Bronchial smooth muscle cell (primary cell): ENCODE measurements around the gene GDI1. TPM values are rescaled to one million over a fixed set of nuclear protein-coding genes. Genes with fewer than 3 reads are reported as not detected.

ENCODE experiments used
- total RNA-seq: library from RNA; depleted of rRNA; stranded (reverse); fragments of >200 nt; gene quantifications from 2 replicates; pipeline ENCODE4 v1.2.1, GENCODE V29; 2014

Gene GDI1
- 86.7 and 124 TPM in 2 replicates for total RNA-seq

GRCh38 chrX:154436983-154437752, at the start of gene GDI1:
GDI1 (plus strand) TSS chrX:154437154; CDS start chrX:154437255, 101 bp downstream.

GRCh38 chrX:154397888-154398667, 38.9 kb upstream of the GDI1 start, which contains the start of gene RPL10:
RPL10 (plus strand) TSS chrX:154398377; CDS start chrX:154398520, 143 bp downstream.

GRCh38 chrX:154409222-154409871, 27.6 kb upstream of the GDI1 start, which contains the start of gene DNASE1L1:
DNASE1L1 (minus strand) TSS chrX:154409254; CDS start chrX:154405568, 3,686 bp downstream.

GRCh38 chrX:154428176-154429171, 8.5 kb upstream of the GDI1 start, which contains the start of gene ATP6AP1:
ATP6AP1 (plus strand) TSS chrX:154428677; CDS start chrX:154428693, 16 bp downstream.

GRCh38 chrX:154443992-154444754, 7.2 kb downstream of the GDI1 start, which contains the start of gene FAM50A:
FAM50A (plus strand) TSS chrX:154444141; CDS start chrX:154444236, 95 bp downstream.

GRCh38 chrX:154458116-154458953, 21.4 kb downstream of the GDI1 start, which contains the start of gene PLXNA3:
PLXNA3 (plus strand) TSS chrX:154458281; CDS start chrX:154460184, 1,903 bp downstream.

GRCh38 chrX:154478728-154479622, 42.0 kb downstream of the GDI1 start, which contains the start of gene LAGE3:
LAGE3 (minus strand) TSS chrX:154479281; CDS start chrX:154478915, 366 bp downstream.

GRCh38 chrX:154486396-154487207, 49.6 kb downstream of the GDI1 start, which contains the start of gene UBL4A:
UBL4A (minus strand) TSS chrX:154486615; CDS start chrX:154486584, 31 bp downstream.

GRCh38 chrX:154490414-154491083, 53.6 kb downstream of the GDI1 start, which contains the start of gene SLC10A3:
SLC10A3 (minus strand) TSS chrX:154490629; CDS start chrX:154488940, 1,689 bp downstream.

Other genes starting within 250 kb of the GDI1 start
- not detected in 2 replicates for gene OPN1MW2, start 217.4 kb upstream of the GDI1 start, total RNA-seq
- gene OPN1MW3, start 179.6 kb upstream of the GDI1 start, total RNA-seq, result not detected in 2 replicates
- gene TEX28, start 142.0 kb upstream of the GDI1 start, total RNA-seq, result not detected in 2 replicates
- gene TKTL1, start 141.4 kb upstream of the GDI1 start, total RNA-seq, result not detected in 2 replicates
- gene FLNA, start 62.5 kb upstream of the GDI1 start, total RNA-seq, result 1,283 and 1,391 TPM in 2 replicates
- 17.9 and 20.0 TPM in 2 replicates for gene EMD, start 57.9 kb upstream of the GDI1 start, total RNA-seq
- 1,700 and 2,148 TPM in 2 replicates for gene RPL10, start 38.8 kb upstream of the GDI1 start, total RNA-seq
- gene DNASE1L1, start 27.9 kb upstream of the GDI1 start, total RNA-seq, result 48.6 and 76.1 TPM in 2 replicates
- 12.3 and 18.9 TPM in 2 replicates for gene TAFAZZIN, start 25.6 kb upstream of the GDI1 start, total RNA-seq
- gene ATP6AP1, start 8.5 kb upstream of the GDI1 start, total RNA-seq, result 44.9 and 46.7 TPM in 2 replicates
- 118 and 128 TPM in 2 replicates for gene FAM50A, start 7.0 kb downstream of the GDI1 start, total RNA-seq
- gene PLXNA3, start 21.1 kb downstream of the GDI1 start, total RNA-seq, result 9.1 and 16.4 TPM in 2 replicates
- gene LAGE3, start 42.1 kb downstream of the GDI1 start, total RNA-seq, result 18.7 and 23.3 TPM in 2 replicates
- 31.4 and 32.2 TPM in 2 replicates for gene UBL4A, start 49.5 kb downstream of the GDI1 start, total RNA-seq
- gene SLC10A3, start 53.5 kb downstream of the GDI1 start, total RNA-seq, result 9.5 and 11.3 TPM in 2 replicates
- gene FAM3A, start 79.1 kb downstream of the GDI1 start, total RNA-seq, result 24.6 and 34.3 TPM in 2 replicates
- gene G6PD, start 109.7 kb downstream of the GDI1 start, total RNA-seq, result 103 and 153 TPM in 2 replicates
- gene IKBKG, start 110.5 kb downstream of the GDI1 start, total RNA-seq, result 16.8 and 18.0 TPM in 2 replicates
- gene CTAG1A, start 148.0 kb downstream of the GDI1 start, total RNA-seq, result not detected in 2 replicates
- not detected in 2 replicates for gene CTAG1B, start 182.1 kb downstream of the GDI1 start, total RNA-seq
- gene CTAG2, start 216.4 kb downstream of the GDI1 start, total RNA-seq, result not detected in 2 replicates